HG03039 (cell line): Measurements from ENCODE around the gene CELF2.

Source experiments
- ATAC-seq: cut with Tn5 transposase; IDR thresholded peaks from one replicate; pipeline ENCODE4 v1.9.1; 2021; ENCODE audit warnings: mild to moderate bottlenecking, moderate library complexity; ENCODE audit not compliant: unreplicated experiment

Gene CELF2

DNA sequence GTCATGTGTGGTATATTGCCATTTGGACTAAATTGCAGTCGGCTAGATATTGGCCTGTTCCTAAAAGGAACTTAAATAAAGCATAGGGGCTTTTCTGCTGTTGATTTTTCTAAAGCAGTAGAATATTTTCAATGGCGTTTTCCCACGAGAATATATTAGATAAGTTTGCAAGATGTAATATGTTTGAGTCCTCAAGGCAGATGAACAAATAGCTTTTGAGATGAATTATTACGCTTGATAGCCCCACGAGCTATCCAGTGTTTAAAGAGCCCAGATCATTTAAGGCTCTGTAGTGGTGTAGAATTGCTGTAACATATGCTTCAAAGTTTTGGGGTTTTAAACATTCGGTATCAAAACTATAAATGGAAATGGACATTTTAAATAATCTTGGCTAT lies 2.9 kb downstream of the CELF2 start:
- ATAC-seq: no peak

DNA sequence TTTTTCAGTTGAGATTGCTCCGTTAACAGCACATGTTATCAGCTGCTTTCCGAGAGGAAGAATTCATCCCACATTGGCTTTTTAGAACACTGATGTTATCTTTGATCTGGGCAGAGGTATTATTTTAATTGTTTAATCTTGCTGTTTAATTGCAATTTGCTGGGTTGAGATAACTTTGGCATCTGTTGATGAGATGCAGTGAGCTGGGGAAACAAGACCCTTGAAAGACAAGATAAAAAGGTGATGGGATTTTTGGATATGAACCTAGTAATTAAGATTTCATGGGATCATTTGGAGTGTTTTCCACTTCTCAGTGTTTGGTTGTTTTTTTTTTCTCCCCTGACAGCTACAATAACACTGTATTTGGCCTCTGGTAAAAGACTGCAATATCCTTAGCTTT lies 4.5 kb downstream of the CELF2 start:
- no peak for ATAC-seq

DNA sequence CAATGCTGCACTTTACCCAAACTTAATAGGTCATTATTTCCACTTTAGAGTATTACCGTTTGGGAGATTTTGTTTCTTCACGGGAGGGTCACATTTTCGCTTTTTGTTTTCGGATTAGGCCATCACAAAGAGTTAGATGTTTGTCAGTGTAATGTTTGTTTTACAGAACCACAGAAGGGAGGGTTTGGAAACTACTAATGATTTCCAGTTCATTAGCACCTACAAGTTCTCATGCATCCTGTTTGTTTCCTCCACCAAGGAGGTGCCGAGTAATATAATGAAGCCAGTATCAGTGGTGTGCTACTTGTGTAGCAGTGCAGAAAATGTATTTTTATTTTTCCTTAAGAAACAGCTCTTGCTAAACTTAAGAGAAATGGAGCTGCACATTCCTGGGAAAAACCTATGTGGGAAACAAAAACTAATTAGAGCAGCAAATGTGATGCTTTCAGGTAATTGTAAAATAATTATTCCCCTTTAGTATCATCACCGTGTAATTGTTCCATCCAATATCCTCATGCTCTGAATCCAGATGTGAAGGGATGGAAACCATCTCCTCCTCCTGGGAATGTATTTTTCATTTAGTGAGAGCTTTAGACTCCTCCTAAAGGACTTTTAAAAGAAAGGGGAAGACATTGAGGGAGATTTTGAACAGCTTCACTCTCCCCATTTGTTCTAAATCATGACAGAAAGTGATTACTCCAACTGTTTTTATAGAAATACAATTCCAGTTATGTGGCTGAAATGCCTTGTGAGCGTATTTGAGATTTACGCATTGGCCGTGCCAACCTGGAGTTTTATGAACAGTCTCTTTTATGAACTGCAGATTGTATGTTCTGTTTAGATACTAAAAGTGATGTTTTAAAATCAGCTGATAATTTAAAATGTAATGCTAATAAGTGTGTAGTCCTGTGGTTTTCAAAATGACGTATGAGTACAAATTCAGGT lies 5.6 kb downstream of the CELF2 start:
- ATAC-seq: no peak

DNA sequence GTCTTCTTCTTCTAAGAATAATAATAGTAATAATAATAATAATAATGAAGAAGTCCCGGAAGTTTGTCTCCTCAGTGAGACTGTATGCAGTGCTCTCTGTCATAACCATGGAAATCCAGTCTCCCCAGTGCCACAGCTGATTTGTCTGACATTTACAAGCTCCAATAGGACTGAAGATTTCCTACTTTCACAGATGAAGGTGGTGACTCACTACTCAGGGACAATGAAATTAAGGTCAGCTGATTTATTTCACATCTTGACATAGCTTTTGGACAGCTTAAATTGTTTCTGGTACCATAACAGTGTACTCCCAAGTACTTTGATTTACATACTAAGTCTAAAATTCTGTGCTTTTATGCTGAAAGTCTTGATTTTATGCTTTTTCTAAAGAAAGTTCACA lies 6.9 kb downstream of the CELF2 start:
- ATAC-seq: no peak

DNA sequence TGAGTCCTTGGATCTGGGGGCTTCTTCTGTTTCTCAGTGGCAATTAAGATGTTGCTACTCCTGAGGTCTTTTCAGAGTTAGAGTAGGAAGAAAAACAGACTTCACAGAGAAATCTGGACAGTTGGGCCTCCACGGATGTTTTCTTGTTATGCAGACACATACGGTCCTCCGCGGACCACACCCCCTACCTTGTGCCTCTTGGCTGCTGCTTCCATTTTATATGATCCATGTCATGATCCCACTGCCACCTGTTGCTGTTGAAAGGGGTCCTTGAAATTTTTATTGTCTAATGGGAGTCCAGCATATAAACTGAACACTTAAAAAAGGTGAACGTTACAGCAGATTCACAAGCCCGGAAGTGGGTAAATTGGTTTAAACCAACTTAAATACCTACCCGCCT lies 8.3 kb downstream of the CELF2 start:
- no peak for ATAC-seq

DNA sequence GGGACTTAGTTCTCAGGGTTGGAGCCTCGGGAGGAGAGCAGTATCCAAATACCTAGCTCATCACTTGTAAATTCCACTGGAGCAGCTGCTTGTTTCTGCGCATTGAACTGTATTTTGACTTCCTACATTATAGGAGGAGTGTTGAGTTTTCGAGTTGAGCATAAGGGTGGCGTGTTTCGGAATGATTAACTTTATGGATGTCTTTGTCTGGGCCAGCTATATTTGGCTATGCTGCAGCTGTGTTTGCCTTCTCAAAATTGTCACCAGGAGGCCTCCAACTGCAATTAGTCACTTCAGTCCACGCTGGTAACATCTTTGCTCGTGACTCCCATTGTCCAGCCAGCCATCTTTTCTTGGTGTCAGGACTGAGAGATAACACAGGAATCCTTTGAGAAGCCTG lies 9.1 kb downstream of the CELF2 start:
- ATAC-seq: no peak

DNA sequence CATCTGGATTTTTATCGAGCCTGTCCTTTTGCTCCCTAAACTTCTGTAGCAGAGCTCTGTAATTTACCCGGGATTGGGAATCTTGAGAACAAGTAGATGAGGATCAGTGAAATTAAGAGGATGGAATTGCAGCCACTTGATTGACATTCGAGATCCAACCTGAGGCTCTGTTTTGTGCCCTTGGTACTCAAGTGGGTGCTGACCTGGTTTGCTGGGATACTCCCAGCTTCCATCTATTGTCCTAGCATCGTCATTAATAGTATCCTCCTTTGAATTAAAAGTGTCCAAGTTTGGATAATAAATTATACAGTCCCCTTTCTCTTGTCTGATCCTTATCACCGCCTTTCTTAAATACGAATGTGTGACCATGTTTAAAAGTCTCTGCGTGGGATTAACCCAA lies 17.1 kb downstream of the CELF2 start:
- no peak for ATAC-seq

DNA sequence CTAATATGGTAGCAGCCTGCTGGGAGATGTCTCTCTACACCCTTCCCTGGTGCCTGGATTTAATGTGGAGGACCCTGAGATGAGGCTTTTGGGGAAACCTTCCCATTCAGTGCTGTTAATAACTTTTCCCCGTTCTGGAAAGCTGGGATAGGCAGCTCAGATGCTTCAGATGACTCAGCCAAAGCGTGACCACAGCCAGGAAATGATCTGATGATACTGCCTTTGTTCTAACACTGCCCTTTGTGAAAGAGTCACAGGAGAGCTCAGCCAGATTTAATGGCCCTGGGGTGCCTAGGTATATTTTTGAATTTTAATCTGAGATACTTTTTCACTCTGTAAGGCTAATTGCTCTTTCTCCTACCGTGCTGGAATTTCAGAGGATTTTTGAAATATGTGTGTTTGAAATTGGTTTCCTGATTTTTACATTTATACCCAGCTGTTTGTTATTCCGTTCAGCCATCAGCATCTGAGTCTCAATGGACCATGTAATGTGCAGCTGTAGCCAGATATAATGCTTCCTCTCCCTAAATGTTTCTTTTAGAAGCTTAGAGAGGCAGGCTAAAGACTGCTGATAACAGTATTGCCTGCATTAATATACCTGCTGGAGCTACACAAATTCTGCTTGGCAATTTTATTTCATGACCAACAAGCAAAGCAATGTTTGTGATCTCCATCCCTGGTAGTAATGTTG lies 17.8 kb downstream of the CELF2 start:
- ATAC-seq: no peak

DNA sequence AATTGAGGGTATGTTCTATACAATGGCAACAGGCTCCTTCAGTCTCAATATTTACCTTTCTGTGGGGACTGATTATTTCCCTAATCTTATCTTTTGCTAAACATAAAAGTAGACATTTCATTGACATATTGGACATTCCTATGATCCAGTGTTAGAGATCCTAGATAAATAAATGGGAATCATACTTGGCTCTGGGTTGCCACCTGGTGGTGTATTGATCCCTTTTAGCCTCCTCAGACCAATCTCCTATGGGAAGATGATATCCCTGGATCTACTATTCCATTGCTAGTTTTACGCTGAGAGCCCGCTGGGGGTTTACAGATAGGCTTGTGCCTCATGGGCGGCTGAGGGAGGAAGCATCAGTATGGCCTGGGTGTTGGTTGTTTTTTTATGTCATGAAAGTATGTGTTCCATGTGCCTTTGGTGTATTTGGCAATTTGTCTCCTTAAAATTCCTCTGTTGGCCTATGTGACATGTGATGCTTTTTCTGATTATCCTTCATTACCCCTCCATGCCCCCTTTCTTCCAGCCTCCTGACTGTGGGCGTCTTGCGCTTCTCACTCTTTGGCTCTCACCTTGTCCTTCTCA lies 18.8 kb downstream of the CELF2 start:
- no peak for ATAC-seq

DNA sequence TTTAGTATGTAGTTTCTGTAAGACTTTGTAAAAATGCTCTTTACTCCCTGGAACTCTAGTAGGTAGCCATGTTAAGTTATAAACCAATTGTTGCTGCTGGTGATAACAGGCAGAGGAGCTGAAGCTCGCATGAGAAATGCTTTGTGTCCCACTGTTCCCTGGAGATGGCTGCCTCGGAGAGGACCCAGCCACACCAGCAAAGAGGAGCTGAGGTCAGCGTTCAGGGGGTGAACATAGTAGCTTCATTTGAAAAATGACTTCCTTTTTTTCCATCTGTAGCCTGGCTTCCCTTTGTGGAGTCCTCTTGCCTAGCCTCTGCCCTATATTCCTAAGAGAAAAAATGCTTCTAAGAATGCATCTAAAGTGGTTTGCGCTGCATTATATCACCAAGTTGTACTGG lies 20.3 kb downstream of the CELF2 start:
- no peak for ATAC-seq

DNA sequence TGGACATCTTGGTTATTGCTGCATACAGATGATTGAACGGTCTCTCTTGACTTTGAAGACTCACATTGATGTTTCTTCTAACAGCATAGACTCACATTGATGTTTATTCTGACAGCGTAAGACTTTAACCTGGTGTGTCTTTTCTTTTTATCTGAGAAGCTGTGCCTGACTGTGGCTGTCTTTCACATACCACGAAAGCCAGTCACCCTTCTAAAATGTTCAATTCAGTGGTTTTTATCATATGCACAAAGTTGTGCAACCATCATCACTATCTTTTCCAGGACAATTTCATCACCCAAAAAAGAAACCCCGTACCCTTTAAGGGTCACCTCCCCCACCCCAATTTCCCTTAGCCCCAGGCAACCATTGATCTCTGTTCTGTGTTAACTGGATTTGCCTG lies 24.7 kb downstream of the CELF2 start:
- no peak for ATAC-seq

DNA sequence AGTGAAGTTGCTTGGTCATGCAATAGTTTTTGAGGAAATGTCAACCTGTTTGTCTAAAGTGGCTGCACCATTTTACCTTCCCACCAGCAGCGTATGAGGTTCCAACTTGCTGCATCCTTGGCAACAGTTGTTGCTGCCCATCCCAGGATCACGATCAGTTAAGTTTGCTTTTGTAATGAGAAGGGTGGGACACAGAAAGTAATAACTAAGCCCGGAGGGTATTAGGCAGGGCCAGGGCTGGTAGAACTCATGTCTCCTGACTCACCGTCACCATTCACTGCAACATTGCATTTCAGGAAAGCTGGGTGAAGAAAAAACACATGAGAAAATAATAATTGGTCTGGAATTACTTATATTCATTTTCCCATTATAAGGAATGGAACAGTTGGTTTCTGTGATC lies 25.4 kb downstream of the CELF2 start:
- ATAC-seq: no peak

DNA sequence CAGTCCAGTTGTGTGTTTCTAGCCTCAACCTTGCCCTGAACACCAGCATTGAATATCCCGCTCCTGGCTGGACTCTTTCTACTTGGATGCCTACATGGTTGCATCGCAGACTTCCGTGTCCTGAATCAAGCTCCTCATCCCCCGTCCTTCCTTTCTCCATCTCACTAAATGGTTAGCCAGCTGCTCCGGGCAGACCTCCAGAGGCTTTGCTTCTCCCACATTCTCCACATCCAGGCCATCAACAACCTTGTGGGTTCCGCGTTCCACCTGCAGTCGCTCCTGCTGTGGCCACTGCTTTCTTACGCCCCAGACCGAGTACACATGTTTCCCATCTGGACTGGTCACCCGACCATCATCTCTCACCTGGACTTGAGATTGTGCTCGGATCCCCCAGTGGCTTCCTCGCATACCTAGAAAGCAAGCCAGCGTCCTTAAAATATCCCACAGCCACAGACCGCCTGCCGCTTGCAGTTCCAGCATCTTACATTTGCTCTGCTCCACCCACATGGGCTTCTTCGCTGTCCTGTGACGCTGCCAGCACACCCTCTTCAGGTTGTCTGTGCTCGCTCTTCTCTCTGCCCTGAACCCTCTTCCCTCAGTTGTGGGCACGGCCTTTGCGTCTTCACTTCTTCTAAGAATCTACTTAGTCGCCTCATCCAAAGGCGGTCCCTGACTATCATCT lies 25.9 kb downstream of the CELF2 start:
- ATAC-seq: no peak

DNA sequence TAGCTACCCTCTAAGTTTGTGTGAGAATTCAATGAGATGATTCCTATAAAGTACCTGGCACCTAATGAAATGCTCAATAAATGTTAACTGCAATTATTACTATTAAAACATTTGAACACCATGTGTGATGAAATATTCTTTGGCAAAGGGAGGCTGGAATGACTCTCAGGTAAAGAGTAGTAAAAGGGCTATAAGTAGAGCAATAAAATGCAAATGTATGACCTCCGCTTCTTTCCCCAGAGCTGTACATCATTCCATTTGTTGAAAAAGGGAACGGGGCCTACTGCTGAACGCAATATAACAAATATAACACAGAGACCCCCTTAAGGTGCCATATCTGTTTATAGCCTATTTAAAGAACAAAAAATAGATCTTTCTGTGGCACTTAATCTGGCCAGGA lies 27.8 kb downstream of the CELF2 start:
- no peak for ATAC-seq

DNA sequence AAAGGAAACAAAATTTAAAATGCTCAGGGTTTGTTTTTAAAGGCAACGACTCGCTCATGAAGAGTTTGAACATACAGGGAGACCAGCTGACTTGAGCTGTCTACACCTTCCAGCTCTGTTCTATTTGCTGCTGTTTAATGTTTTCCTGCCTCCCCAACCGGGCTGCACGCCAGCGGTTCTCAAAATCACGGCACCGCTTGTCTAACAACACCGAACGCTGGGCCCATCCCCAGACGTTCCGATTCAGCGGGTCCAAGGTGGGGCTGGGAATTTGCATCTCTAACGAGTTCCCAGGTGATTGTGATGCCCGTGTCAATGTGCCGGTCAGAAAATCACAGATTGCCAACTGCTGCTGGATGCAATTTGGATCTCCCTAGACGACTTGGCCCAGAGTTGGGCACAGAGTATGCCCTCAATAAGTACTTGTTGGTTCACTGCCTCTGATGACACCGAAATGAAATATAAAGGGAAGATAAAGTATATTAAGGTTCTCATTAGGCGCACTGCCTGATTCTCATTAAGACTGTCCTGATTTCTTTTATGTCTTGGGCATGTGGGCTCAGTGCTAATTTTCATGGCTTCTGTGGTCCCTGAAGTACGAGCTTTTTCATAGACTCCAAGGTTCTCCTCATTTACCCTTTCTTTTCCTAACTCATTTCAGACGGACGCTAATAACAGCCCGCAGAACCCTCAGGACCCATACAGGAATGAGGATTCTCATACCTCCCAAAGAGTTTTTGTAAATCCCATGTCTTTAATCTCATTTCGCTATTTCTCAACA lies 28.5 kb downstream of the CELF2 start:
- no peak for ATAC-seq

DNA sequence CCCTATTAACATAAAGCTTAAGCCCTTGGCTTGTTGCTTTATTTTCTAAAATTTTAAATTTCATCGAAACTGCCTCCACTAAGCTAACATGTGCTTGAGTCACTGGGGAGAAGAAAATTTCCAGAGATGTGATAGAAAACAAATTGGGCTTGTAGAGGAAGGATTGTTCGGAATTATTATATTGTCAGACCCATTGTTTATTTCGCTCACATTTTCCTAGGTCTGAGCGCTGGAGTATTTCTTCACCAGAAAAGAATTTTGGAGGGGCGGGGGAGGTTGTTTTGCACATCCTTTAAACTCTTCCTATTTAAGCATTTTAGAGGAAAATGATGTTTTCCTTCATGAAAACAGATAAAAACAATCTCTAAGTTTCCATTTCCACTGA lies 29.1 kb downstream of the CELF2 start:
- no peak for ATAC-seq

DNA sequence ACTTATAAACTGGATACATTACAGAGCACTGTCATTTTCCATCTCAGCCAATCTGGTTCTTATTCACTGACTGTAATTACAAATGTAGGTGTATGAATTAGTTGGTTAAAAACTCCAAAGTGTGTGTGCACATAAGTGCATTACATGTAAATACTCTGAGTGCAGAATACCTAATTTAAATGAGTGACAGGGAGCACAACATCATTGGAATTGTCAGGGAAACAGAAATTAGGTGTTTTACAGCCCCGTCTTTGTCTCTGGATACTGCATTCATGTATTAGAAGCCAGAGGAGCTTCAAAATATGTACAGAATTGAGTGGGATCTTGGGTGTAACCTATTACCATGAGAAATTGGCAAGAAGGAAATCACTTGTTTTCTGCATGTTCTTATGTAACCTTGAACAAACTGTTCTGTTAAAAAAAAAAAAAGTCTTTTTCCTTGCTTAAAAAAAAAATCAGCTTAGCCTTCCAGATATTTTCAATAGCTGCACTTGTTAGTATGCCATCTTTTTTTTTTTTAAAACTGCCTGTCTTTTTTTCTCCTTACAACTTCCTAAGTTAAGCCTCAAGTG lies 31.1 kb downstream of the CELF2 start:
- no peak for ATAC-seq

DNA sequence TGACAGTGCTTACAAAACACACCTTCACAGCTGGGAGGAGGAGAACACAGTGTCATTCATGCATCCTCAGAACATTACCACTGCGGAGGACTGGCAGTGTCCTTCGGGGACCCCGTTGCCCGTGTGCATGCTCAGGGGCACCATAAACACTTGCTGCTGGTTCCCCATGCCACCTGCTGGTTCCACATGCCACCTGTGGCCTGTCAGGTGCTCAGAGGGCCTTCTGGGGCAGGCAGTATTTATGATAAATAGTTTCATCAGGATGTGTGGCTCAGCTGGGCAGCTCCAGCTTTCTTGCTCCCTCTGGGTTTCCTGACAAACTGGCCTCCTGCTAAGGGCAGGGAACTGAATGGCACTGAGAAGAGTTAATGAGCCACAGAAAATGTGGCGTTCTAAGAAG lies 32.1 kb downstream of the CELF2 start:
- ATAC-seq: no peak

DNA sequence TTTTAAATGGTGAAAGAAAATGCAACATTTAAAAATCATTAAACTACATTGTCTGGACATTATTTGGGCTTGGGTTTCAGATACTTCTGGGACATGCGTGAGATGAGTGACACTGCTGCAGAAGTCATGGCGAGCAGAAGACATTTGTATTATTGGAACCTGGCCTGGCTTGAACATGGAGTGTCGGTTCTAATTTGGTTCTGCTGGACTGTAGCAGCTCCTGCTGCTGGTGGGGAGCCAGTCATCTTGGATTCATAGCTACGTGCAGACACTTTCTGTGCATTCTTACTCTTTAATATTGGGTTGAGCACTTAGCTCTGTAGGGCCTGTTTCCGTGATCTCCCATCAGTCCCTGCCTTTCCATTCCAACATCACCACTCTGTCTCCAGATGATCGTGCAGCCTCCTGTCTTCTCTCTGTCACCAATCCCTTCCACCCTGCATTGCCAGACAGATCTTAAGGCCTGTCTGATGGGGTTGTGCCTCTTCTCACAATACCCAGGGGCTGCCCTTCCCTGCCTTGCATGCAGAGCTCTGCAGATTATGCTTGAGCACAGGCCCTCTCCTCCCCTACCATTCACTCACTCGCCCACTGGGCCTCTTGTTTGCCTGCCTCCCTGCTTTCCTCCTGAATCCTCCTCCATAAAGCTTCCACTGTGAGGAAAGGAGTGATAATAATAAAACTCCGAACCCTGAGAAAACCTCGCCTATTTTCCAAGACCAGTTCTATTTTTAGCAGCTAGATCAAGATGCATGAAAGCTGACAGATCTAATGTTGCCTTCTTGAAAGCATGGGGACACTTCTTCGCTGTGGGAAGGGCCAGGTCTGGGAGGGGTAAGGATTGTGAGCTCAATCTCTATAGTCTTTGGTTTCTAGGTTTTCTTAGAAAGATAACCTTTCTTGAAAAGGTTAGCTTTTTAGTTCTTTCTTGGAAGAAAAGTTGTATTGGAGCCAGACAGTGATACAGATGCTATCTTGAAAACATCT lies 32.9 kb downstream of the CELF2 start:
- ATAC-seq: no peak
